ENCODE measurements around the gene FAM78B. TPM values are rescaled to one million over a fixed set of nuclear protein-coding genes. Genes with fewer than 3 reads are reported as not detected.

Gene FAM78B
- total and polyA plus RNA-seq, 11 donors, result 1.2 to 9.4 (median 2.7) TPM

DNA sequence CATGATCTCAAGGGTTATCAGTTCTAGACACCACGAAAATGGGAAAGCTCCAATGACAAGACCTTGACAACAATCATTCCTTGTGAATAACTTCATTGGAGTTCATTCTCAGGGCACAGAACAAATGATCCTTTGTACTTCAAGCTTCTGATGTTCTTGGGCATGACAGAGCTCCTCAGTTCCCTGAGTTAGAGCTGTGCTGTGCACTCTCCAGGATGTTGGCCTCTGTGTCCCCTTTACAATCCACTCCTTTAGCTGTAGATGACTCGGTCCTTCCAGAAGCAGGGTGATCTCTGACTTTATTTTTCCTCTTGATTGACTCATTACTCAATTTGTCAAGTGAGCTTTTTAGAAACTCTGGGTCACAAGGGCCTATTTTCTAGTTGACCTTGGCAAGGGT lies 3.9 kb upstream of the FAM78B start:
- ATAC-seq, result no peak
- no peaks in the 10 kb centered on the region for H3K9me3 ChIP-seq
- intact Hi-C loops (cut with DNase I), result loop anchor here in 1 of 10 donors (10.0 kb wide), 1 partner anchor 254 kb away; no protein-coding TSS in a partner anchor
- no peak for DNase-seq
- no peak overlapping the region for H3K27ac ChIP-seq
- H3K36me3 ChIP-seq, result no peaks in the 10 kb centered on the region
- TF ChIP-seq POLR2A (IDR thresholded peaks at IDR 0.05), result no peak
- TF ChIP-seq, protein P1, sequence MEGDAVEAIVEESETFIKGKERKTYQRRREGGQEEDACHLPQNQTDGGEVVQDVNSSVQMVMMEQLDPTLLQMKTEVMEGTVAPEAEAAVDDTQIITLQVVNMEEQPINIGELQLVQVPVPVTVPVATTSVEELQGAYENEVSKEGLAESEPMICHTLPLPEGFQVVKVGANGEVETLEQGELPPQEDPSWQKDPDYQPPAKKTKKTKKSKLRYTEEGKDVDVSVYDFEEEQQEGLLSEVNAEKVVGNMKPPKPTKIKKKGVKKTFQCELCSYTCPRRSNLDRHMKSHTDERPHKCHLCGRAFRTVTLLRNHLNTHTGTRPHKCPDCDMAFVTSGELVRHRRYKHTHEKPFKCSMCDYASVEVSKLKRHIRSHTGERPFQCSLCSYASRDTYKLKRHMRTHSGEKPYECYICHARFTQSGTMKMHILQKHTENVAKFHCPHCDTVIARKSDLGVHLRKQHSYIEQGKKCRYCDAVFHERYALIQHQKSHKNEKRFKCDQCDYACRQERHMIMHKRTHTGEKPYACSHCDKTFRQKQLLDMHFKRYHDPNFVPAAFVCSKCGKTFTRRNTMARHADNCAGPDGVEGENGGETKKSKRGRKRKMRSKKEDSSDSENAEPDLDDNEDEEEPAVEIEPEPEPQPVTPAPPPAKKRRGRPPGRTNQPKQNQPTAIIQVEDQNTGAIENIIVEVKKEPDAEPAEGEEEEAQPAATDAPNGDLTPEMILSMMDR (IDR thresholded peaks at IDR 0.05), result no peak
- H3K27me3 ChIP-seq, result peaks cover 0 to 8% (median 0%) of the 10 kb centered on the region in 9 donors
- WGBS, 4 donors, result 49 to 54% (median 52%) methylated on average over 2 of the region's 2 CpGs
- no peak overlapping the region for H3K4me3 ChIP-seq
- peaks cover 0 to 18% (median 7%) of the 10 kb centered on the region in 12 donors for H3K4me1 ChIP-seq

DNA sequence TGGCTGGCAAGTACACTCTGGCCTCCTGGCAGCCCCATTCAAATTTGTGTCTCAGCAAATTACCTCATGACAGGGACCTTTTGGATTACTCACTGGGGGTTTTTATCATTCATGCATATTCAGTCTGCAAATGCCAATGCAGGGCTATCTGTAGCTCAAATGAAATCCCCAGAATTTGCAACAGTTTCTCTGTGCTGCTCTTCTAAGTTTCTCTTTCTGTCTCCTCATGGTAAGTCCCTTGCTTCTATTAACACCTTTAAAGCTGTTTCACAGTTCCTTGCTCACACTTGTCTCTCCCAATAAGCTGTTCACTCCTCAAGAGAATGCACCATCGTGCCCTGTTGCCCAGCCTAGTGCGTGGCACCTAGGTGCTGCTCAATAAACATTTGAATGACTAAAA lies 3.3 kb upstream of the FAM78B start:
- intact Hi-C loops (cut with DNase I), result loop anchor here in 1 of 10 donors (10.0 kb wide), 1 partner anchor 255 kb away; no protein-coding TSS in a partner anchor
- no peak overlapping the region for H3K27ac ChIP-seq

DNA sequence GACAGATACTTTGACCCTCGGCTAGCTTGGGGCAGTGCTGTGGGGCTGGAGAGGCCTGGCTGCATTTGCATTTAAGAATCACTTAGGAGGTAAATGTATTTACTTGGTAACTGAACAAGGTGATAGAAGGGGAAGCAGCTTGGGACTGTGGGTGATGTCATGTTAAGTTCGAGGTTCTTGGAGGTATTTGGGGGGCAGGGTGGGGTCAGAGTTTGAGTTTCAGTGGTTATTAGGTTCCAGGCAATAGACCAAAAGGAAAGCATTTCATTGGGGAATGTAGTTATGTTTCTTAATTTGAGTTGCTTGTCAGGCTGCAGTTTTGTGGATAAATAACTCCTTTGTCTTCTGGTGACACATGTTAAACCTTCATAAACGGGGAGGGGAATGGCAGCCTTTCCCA lies 2.4 kb upstream of the FAM78B start:
- 43 to 50% (median 47%) methylated on average over 3 of the region's 3 CpGs for WGBS, 4 donors
- Histone ChIP-seq H3K27ac (no peak overlapping the region), H3K4me1 (peaks cover 0 to 28% (median 14%) of the 10 kb centered on the region in 12 donors), H3K9me3 (no peaks in the 10 kb centered on the region), H3K4me3 (no peak overlapping the region), H3K36me3 (no peaks in the 10 kb centered on the region), H3K27me3 (peaks cover 0 to 18% (median 0%) of the 10 kb centered on the region in 9 donors)
- TF ChIP-seq POLR2A (IDR thresholded peaks at IDR 0.05), result no peak
- TF ChIP-seq, protein P1 (IDR thresholded peaks at IDR 0.05), result no peak
- DNase-seq (no peak), ATAC-seq (no peak)
- intact Hi-C loops (cut with DNase I), result loop anchor here in 8 of 10 donors (5.0 to 10.0 kb wide), 7 partner anchors 138 to 266 kb away; no protein-coding TSS in a partner anchor

More for the DNA sequence above, 3.3 kb upstream of the FAM78B start:
- WGBS, 4 donors, result 59 to 70% (median 68%) methylated on average over 2 of the region's 2 CpGs
- Histone ChIP-seq H3K36me3 (no peaks in the 10 kb centered on the region), H3K9me3 (no peaks in the 10 kb centered on the region), H3K27me3 (peaks cover 0 to 15% (median 0%) of the 10 kb centered on the region in 9 donors), H3K4me1 (peaks cover 0 to 24% (median 12%) of the 10 kb centered on the region in 12 donors), H3K4me3 (no peak overlapping the region)
- DNase-seq, result no peak
- TF ChIP-seq, protein P1 (IDR thresholded peaks at IDR 0.05), result no peak
- no peak for TF ChIP-seq POLR2A (IDR thresholded peaks at IDR 0.05)
- ATAC-seq, result no peak

DNA sequence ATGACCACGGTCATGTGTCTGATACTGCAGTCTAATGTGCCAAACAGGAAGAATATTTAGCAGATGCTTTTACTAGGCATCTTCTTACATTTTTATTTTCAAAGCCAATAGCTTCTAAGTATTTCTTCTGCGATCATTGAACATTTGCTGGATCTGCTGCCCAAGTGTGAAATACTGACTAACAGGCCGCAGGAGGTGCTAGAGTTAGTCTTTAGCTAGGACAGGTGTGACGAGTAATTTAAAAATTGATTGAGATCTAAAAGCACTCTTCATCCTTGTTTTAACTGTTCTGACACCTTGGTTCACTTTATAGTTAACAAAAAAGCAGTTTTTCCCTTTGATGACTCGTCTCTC lies 748 bp upstream of the FAM78B start:
- Histone ChIP-seq H3K27me3 (peaks cover 0 to 22% (median 0%) of the 10 kb centered on the region in 9 donors), H3K36me3 (no peaks in the 10 kb centered on the region), H3K9me3 (no peaks in the 10 kb centered on the region), H3K4me3 (peak overlapping the region in 11 of 12 donors; percentile 31 to 88 (median 72)), H3K4me1 (peaks cover 0 to 28% (median 14%) of the 10 kb centered on the region in 12 donors), H3K27ac (peak overlapping the region in 8 of 12 donors; percentile 62 to 88 (median 74))
- TF ChIP-seq, protein P1 (IDR thresholded peaks at IDR 0.05), result no peak
- no peak for TF ChIP-seq POLR2A (IDR thresholded peaks at IDR 0.05)
- intact Hi-C loops (cut with DNase I), result loop anchor here in 8 of 10 donors (2.0 to 10.0 kb wide), 8 partner anchors 140 to 267 kb away; no protein-coding TSS in a partner anchor
- DNase-seq, result no peak
- WGBS, 4 donors, result 48 to 59% (median 53%) methylated on average over 5 of the region's 5 CpGs
- no peak for ATAC-seq

Data from heart left ventricle (tissue), 16 donors.